PFSK-1 (cell line): Measurements from ENCODE around the gene SEMA3F.

Experiments used
- FOXP2 ChIP-seq: optimal IDR thresholded peaks from 2 replicates; pipeline ENCODE3; 2011; ENCODE audit warnings: borderline replicate concordance, control low read depth, inconsistent platforms; ENCODE audit not compliant: insufficient read depth; ENCODE audit errors: extremely low read length, extremely low read depth
- POLR2AphosphoS5 ChIP-seq: IDR thresholded peaks from 2 replicates; pipeline ENCODE4 v1.6.1; 2012; ENCODE audit warnings: low read depth, mild to moderate bottlenecking, control low read depth, low read length, moderate library complexity
- SIN3A ChIP-seq: IDR thresholded peaks from 2 replicates; pipeline ENCODE4 v1.6.1; 2012; ENCODE audit warnings: mild to moderate bottlenecking, low read length, moderate library complexity, borderline replicate concordance; ENCODE audit not compliant: insufficient read depth
- TAF1 ChIP-seq: IDR thresholded peaks from 2 replicates; pipeline ENCODE4 v1.6.1; 2012; ENCODE audit warnings: low read length, control low read depth, borderline replicate concordance; ENCODE audit not compliant: insufficient read depth
- TF ChIP-seq, protein P1 (sequence below), 2 experiments: IDR thresholded peaks; 2 replicates each; pipeline versions ENCODE4 v1.6.1 to v1.8.0; 2011 to 2012; ENCODE audit warnings: low read depth in 2 of 2, low read length in 2 of 2, control low read depth in 1 of 2, inconsistent platforms in 1 of 2, mild to moderate bottlenecking in 1 of 2, moderate library complexity in 1 of 2; ENCODE audit not compliant: insufficient read depth in 1 of 2

DNA sequence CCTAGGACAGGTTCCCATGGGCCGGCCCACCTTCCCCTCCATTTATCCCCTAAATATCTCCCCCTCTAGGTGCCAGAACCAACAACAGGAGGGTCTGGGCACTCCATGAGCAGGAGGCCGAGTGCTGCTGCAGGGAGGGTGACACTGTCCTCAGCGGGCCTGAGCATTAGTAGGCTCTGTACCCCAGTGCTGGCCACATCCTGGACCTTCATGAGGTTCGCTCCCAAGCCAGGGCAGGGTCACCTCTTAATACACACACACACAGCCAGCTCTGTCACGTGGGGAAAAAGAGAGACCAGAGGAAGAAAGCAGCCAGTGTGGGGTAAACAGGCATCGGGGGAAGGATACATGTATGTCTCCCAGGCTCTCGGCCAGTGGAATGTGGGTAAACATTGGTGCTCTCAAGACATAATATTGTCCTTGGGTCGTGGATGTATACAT, 27.9 kb upstream of the SEMA3F start:
- TF ChIP-seq POLR2AphosphoS5 (no peak), SIN3A (no peak), TAF1 (no peak), FOXP2 (no peak)
- TF ChIP-seq, protein P1, sequence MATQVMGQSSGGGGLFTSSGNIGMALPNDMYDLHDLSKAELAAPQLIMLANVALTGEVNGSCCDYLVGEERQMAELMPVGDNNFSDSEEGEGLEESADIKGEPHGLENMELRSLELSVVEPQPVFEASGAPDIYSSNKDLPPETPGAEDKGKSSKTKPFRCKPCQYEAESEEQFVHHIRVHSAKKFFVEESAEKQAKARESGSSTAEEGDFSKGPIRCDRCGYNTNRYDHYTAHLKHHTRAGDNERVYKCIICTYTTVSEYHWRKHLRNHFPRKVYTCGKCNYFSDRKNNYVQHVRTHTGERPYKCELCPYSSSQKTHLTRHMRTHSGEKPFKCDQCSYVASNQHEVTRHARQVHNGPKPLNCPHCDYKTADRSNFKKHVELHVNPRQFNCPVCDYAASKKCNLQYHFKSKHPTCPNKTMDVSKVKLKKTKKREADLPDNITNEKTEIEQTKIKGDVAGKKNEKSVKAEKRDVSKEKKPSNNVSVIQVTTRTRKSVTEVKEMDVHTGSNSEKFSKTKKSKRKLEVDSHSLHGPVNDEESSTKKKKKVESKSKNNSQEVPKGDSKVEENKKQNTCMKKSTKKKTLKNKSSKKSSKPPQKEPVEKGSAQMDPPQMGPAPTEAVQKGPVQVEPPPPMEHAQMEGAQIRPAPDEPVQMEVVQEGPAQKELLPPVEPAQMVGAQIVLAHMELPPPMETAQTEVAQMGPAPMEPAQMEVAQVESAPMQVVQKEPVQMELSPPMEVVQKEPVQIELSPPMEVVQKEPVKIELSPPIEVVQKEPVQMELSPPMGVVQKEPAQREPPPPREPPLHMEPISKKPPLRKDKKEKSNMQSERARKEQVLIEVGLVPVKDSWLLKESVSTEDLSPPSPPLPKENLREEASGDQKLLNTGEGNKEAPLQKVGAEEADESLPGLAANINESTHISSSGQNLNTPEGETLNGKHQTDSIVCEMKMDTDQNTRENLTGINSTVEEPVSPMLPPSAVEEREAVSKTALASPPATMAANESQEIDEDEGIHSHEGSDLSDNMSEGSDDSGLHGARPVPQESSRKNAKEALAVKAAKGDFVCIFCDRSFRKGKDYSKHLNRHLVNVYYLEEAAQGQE (IDR thresholded peaks at IDR 0.05; ENCODE audit: insufficient read depth in 1 of 2, low read depth in 2 of 2, low read length in 2 of 2) = no peak
